Adipocyte (in vitro differentiated cells): ENCODE data around the gene GLIPR1L1.

Source experiments
- DNase-seq: peaks from one replicate; pipeline ENCODE4 v3.0.0-alpha.2; 2015; ENCODE audit warnings: low read depth
- H3K27me3 ChIP-seq: replicated peaks from 2 replicates; pipeline ENCODE4 v1.7.0; 2013; ENCODE audit warnings: mild to moderate bottlenecking, low read length, moderate library complexity; ENCODE audit not compliant: control insufficient read depth, insufficient read depth
- H3K36me3 ChIP-seq: 2 replicates; pipeline ENCODE4 v1.7.0; 2013; ENCODE audit warnings: low read length, mild to moderate bottlenecking, moderate library complexity; ENCODE audit not compliant: control insufficient read depth, insufficient read depth, severe bottlenecking
- H3K4me1 ChIP-seq: 2 replicates; pipeline ENCODE4 v1.7.0; 2013; ENCODE audit warnings: mild to moderate bottlenecking, low read length, moderate library complexity; ENCODE audit not compliant: control insufficient read depth, insufficient read depth
- H3K4me3 ChIP-seq: 2 replicates; pipeline ENCODE4 v1.7.0; 2013; ENCODE audit warnings: mild to moderate bottlenecking, low read length, moderate library complexity
- H3K9ac ChIP-seq: 2 replicates; pipeline ENCODE4 v1.7.0; 2013; ENCODE audit warnings: mild to moderate bottlenecking, low read length, moderate library complexity
- H3K9me3 ChIP-seq: 2 replicates; pipeline ENCODE4 v1.7.0; 2013; ENCODE audit warnings: mild to moderate bottlenecking, low read length, moderate library complexity; ENCODE audit not compliant: control insufficient read depth

Gene GLIPR1L1, protein sequence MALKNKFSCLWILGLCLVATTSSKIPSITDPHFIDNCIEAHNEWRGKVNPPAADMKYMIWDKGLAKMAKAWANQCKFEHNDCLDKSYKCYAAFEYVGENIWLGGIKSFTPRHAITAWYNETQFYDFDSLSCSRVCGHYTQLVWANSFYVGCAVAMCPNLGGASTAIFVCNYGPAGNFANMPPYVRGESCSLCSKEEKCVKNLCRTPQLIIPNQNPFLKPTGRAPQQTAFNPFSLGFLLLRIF

GRCh38 chr12:75334384-75335030 is at the start of gene GLIPR1L1:
Gene GLIPR1L1 (plus strand): TSS chr12:75334670. CDS start chr12:75334729, 59 bp downstream.
- Histone ChIP-seq H3K36me3 (no peaks in the 10 kb centered on the region), H3K9ac (peak within 1 kb of the TSS; percentile 63), H3K4me1 (no peaks in the 10 kb centered on the region), H3K9me3 (no peaks in the 10 kb centered on the region), H3K27me3 (no peaks in the 10 kb centered on the region), H3K4me3 (peak within 1 kb of the TSS; percentile 78)
- DNase-seq: peak; percentile 97

- DNase-seq: no peak
- Histone ChIP-seq H3K9me3 (no peaks in the 10 kb centered on the region), H3K36me3 (no peaks in the 10 kb centered on the region), H3K4me3 (no peak overlapping the region), H3K4me1 (no peaks in the 10 kb centered on the region), H3K9ac (no peak overlapping the region), H3K27me3 (no peaks in the 10 kb centered on the region)
These were observed 45.6 kb upstream of the GLIPR1L1 start for GRCh38 chr12:75288860-75289259.

DNA sequence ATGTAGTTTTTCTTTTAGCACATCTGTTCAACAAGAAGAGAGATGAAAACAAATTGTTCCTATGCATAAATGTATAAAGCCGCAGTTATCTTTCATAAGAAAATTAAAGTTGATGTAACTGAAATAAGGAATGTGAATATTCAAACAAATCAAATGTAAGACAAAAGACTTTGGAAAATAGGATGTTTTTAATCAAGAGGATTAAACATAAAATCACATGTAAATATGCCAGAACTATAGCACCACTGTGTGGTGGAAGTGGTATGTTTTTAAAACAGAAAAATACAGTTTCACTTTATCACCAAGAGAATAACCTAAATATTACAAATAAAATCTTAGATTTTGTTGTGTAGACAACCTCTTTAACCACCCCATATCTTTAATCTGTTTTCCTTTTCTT is 44.7 kb upstream of the GLIPR1L1 start:
- no peak overlapping the region for H3K4me3 ChIP-seq
- peak; percentile 72 for DNase-seq
- H3K4me1 ChIP-seq: no peaks in the 10 kb centered on the region
- no peaks in the 10 kb centered on the region for H3K27me3 ChIP-seq
- H3K36me3 ChIP-seq: no peaks in the 10 kb centered on the region
- H3K9ac ChIP-seq: no peak overlapping the region
- no peaks in the 10 kb centered on the region for H3K9me3 ChIP-seq

DNA sequence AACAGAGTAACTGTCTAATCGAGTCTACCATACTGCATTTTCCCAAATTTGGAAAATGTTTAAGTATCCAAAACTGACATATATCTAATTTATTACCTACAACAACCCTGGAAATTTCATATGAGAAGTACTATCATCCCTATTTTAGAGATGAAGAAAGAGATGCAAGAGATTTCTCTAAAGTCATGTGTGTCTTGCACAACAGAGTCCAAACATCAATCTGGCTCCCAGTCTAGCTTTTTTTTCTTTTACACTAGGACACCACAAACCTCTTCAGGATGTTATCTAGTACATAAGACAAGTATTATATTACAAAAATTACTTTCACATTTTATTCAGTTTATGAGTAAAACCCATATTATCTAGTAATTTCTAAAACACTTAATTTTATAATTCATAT is 43.5 kb upstream of the GLIPR1L1 start:
- H3K4me3 ChIP-seq: no peak overlapping the region
- H3K36me3 ChIP-seq: no peaks in the 10 kb centered on the region
- no peak overlapping the region for H3K9ac ChIP-seq
- no peaks in the 10 kb centered on the region for H3K4me1 ChIP-seq
- DNase-seq: peak; percentile 8
- no peaks in the 10 kb centered on the region for H3K9me3 ChIP-seq
- H3K27me3 ChIP-seq: no peaks in the 10 kb centered on the region

DNA sequence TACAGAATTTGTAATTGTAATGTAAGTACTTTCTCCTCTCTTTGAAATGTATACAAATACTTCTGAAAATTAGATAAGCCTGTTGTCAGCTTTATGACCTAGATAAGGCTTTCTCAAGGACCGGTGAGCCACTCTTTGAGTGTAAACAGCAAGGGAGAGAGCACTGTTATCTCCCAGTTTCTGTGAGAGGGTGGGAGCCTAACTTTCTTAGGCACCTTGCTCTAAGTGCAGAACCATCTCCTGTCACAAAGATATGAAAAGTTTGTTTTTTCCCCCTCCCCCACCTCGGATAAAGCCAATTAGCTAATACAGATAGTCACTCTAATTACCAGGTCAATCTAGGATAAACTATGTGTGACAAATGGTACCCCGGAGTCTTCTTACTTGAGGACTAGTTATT is 40.1 kb upstream of the GLIPR1L1 start:
- Histone ChIP-seq H3K36me3 (no peaks in the 10 kb centered on the region), H3K9me3 (no peaks in the 10 kb centered on the region), H3K4me3 (no peak overlapping the region), H3K4me1 (no peaks in the 10 kb centered on the region), H3K27me3 (no peaks in the 10 kb centered on the region), H3K9ac (no peak overlapping the region)
- no peak for DNase-seq

GRCh38 chr12:75294797-75295196 is 39.7 kb upstream of the GLIPR1L1 start:
- Histone ChIP-seq H3K4me3 (no peak overlapping the region), H3K36me3 (no peaks in the 10 kb centered on the region), H3K9ac (no peak overlapping the region), H3K27me3 (no peaks in the 10 kb centered on the region), H3K4me1 (no peaks in the 10 kb centered on the region), H3K9me3 (no peaks in the 10 kb centered on the region)
- no peak for DNase-seq

DNA sequence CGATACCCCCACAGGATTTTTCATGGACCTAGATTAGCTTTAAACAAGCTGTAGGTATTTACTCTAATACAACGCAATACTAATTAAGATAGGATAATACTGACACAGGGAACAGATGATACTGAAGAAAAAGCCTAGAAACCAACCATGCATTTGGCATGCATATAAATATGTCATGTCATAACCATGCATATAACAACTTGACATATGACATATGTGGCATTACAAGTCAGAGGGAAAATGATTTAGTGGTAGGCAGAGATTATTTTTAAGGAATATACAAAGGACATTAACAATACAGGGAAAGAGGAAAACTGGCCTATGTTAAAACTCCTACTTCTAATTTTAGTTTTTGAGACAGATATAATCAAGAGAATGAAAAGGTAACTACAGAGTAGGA is 32.2 kb upstream of the GLIPR1L1 start:
- Histone ChIP-seq H3K27me3 (no peaks in the 10 kb centered on the region), H3K4me3 (no peak overlapping the region), H3K9ac (no peak overlapping the region), H3K9me3 (peaks cover 5% of the 10 kb centered on the region), H3K4me1 (no peaks in the 10 kb centered on the region), H3K36me3 (no peaks in the 10 kb centered on the region)
- DNase-seq: no peak

DNA sequence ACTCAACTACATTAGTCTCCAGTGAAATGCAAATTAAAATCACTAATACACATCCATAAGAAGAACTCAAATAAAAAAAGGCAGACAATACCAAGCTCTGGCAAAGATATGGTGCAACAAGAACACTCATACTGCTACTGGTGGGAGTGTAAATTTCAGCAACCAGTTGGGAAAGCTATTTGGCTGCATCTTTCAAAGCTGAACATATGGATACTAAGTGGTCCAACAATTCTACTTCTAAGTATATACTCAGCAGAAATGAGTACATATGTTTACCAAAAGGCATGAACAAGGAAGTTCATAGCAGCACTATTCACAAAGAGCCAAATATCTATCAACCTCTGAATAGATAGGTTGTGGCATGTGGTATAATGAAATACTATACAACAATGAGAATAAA is 31.7 kb upstream of the GLIPR1L1 start:
- DNase-seq: no peak
- H3K9ac ChIP-seq: no peak overlapping the region
- no peaks in the 10 kb centered on the region for H3K36me3 ChIP-seq
- H3K9me3 ChIP-seq: peaks cover 5% of the 10 kb centered on the region
- H3K4me1 ChIP-seq: no peaks in the 10 kb centered on the region
- no peaks in the 10 kb centered on the region for H3K27me3 ChIP-seq
- H3K4me3 ChIP-seq: no peak overlapping the region

- no peaks in the 10 kb centered on the region for H3K4me1 ChIP-seq
These were observed 28.8 kb upstream of the GLIPR1L1 start for GRCh38 chr12:75305412-75306332.

GRCh38 chr12:75308279-75308678 is 26.2 kb upstream of the GLIPR1L1 start:
- DNase-seq: peak; percentile 25
- H3K36me3 ChIP-seq: no peaks in the 10 kb centered on the region
- no peaks in the 10 kb centered on the region for H3K27me3 ChIP-seq
- no peaks in the 10 kb centered on the region for H3K4me1 ChIP-seq
- H3K4me3 ChIP-seq: no peak overlapping the region
- H3K9me3 ChIP-seq: peaks cover 5% of the 10 kb centered on the region
- H3K9ac ChIP-seq: no peak overlapping the region

More at GRCh38 chr12:75305412-75306332, 28.8 kb upstream of the GLIPR1L1 start:
- Histone ChIP-seq H3K4me3 (no peak overlapping the region), H3K9me3 (peaks cover 5% of the 10 kb centered on the region), H3K27me3 (no peaks in the 10 kb centered on the region), H3K36me3 (no peaks in the 10 kb centered on the region), H3K9ac (no peak overlapping the region)
- no peak for DNase-seq

GRCh38 chr12:75311369-75311768 is 23.1 kb upstream of the GLIPR1L1 start:
- no peak overlapping the region for H3K4me3 ChIP-seq
- peaks cover 10% of the 10 kb centered on the region for H3K4me1 ChIP-seq
- H3K9ac ChIP-seq: no peak overlapping the region
- no peak for DNase-seq
- H3K27me3 ChIP-seq: no peaks in the 10 kb centered on the region
- no peaks in the 10 kb centered on the region for H3K36me3 ChIP-seq
- H3K9me3 ChIP-seq: no peaks in the 10 kb centered on the region
